HG03342 (cell line): Measurements from ENCODE around the gene OARD1.

ENCODE experiments used
- ATAC-seq: cut with Tn5 transposase; IDR thresholded peaks from one replicate; pipeline ENCODE4 v1.9.1; 2021; ENCODE audit warnings: mild to moderate bottlenecking, moderate library complexity; ENCODE audit not compliant: unreplicated experiment

Gene OARD1

GRCh38 chr6:41075651-41076626 is 3.8 kb upstream of the OARD1 start:
- no peak for ATAC-seq

DNA sequence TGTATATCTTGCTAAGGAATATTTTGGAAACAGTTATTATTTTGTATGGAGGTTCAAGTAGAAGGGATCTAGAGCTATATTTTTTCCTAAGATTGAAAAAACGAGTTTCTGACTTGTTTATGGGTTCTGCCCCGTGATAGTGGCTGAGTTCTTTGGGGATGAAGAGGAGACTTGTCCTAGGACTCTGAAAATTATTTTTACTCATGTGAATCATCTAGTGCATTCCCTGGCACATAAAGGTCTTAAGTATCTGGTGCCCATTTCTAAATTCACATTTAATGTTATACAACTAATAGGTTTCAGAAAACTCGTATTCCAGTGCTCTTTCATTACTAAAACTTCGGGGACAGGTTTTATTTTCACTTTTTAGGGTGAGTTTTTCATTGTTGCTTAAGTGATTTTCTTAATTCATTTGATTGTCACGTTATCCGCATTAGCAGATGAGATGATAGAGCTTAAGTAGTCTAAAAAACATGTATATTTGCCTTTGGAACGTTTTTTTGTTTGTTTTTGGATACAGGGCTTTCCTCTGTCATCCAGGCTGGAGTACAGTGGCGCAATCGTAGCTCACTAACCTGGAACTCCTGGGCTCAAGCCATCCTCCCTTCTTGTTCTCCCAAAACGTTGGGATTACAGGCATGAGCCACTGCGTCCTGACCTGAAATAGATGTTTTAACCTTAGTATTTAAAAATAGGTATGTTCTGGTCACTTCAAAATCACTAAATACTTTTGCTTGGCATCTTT is 2.7 kb upstream of the OARD1 start:
- no peak for ATAC-seq

DNA sequence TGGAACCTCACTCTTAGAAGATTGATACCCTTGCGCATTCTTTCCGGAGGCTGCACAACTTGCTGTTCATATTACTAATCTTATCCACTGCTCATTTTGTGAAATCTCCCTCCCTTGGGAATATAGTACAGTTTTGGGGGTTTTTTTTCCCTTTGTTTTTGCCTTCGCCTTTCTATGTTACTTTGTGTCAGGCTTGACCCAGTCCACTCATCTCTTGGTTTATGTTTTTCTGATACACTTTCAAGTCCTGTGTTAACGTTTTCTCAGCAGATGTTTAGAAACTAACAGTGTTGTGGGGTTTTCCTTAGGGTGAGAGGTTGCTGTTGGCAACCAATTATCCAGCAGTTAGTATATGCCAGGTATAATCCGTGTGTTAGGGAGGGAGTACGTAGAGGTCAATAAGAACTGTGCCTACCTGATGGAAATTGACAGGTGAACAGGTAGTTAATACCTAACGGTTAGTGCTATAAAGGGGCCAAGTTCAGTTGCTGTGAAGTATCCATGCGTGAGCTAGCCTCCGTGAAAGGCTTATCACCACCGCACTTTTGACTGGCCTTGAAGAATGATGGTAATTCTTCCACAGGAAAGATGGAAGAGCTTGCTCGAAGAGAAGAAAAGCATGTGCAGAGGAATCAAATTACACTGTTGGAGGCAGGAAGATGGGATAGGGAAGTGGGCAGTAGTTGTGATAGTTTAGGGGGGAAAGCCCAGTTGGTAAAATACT is 2.0 kb upstream of the OARD1 start:
- ATAC-seq: no peak

- peak; percentile 23 for ATAC-seq
Measured at GRCh38 chr6:41073203-41073967, 1.2 kb upstream of the OARD1 start.

- peak; percentile 64 for ATAC-seq
Measured at GRCh38 chr6:41072836-41073202, 663 bp upstream of the OARD1 start, which contains the start of gene NFYA. TSS of gene NFYA (plus strand) at chr6:41072974. CDS start at chr6:41079090, 6,116 bp downstream.

DNA sequence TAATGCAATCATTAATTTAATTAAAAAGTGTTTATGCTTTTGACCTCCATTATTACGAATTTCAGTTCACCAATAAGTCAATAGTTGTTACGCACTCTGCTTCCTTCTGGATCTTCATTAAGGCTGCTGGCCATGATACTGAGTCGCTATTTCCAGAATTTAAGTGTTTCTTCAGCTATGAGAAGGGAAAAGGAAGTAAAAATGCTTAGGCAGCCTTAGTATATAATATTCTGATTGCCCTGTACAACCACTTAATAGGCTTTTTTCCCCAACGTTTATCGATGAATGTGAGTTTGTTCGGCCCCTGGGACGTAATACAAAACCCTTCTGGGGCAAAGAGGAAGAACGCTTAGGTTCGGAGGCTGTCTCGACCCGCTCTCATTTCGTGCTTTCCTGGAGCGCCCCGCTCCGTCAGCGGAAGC is 644 bp downstream of the OARD1 start:
- no peak for ATAC-seq

GRCh38 chr6:41066867-41067304 is 5.3 kb downstream of the OARD1 start:
- no peak for ATAC-seq

DNA sequence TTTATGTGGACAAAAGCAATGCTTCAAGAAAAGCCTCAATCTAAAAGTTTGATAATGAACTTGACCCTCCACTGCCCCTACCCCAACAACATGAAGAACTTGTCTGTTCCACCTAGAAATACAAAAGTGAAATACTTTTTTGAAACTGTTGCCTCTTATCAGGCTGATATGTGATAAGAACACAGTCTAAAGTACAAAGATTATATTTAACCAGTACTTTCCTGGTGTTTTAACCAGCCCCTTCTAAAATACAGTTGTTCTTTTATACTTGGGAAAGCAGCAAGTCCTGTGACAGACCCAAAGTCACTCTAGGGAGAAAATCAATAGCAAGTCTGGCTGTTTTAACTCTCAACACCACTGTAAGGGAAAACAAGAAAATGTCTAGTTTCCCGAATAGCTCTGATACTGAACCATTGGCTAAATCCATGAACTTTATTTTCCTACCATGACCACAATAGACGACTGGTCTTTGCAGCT is 6.6 kb downstream of the OARD1 start:
- no peak for ATAC-seq

DNA sequence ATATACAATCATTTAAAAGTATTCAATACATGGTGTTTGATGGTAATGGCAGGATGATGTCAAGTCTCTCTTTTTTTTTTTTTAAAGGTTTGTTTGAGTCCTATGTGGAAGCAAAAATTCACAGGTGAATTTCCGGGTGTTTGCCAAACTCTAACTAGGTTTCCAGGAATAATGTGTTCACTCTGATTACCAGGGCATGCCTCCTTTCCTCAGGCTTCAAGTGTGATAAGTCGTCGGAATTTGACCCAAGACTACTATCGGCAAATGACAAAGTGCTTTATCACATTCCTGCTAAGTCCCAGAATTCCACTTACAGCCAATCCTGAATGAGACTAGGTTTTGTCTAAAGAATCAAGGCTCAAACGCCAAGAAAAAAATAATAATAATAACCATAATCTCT is 7.3 kb downstream of the OARD1 start:
- ATAC-seq: no peak

DNA sequence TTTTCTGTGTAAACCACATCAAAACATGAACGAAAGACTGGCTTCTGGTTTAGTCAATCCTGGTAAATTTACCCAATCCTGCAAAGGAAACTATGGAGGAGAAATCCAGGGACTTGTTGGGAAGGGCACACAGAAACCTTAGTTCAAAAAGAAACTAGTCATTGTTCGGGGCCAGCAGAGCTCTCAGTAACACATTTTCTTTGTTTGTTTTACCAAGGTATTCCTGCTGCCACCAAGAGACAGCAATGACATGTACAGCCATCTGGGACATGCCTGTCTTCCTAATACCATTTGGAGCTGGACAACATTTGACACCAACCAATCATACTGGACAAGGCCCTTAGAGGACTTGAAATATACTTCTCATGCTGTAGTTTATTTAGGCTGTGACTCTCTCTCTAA is 8.3 kb downstream of the OARD1 start:
- no peak for ATAC-seq

- ATAC-seq: no peak
Measured at GRCh38 chr6:41062056-41062455, 10.1 kb downstream of the OARD1 start.

DNA sequence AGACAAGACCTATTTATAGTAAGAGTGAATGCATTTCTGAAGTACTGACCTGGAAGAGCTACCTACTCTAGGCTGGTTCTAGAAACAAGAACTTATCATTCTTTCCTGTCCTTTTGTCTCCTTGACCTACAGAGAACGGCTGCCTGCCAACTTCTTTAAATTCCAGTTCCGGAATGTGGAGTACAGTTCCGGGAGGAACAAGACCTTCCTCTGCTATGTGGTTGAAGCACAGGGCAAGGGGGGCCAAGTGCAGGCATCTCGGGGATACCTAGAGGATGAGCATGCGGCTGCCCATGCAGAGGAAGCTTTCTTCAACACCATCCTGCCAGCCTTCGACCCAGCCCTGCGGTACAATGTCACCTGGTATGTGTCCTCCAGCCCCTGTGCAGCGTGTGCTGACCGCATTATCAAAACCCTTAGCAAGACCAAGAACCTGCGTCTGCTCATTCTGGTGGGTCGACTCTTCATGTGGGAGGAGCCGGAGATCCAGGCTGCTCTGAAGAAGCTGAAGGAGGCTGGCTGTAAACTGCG is 10.9 kb downstream of the OARD1 start:
- ATAC-seq: no peak

DNA sequence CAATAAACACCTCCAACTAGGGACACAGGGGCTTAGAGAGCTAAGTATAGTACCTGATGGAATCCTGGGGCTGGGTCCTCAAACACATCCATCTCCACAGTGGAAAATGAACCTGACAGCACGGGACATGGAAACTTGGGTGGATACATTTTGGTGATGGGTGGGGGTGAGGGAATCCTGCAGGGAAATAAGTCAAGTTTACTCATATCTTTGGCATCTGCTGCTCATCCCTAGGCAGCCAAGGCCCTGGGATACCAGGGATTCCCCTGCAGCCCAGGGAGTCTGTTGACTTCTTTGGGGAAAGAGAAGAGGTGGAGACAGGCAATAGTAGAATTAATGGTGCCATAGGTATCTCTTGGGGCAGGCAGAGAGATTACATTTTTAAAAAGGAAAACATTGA is 12.6 kb downstream of the OARD1 start:
- no peak for ATAC-seq

GRCh38 chr6:41058783-41059181 is 13.4 kb downstream of the OARD1 start:
- ATAC-seq: no peak

GRCh38 chr6:41056768-41057490 is 15.2 kb downstream of the OARD1 start:
- ATAC-seq: no peak

DNA sequence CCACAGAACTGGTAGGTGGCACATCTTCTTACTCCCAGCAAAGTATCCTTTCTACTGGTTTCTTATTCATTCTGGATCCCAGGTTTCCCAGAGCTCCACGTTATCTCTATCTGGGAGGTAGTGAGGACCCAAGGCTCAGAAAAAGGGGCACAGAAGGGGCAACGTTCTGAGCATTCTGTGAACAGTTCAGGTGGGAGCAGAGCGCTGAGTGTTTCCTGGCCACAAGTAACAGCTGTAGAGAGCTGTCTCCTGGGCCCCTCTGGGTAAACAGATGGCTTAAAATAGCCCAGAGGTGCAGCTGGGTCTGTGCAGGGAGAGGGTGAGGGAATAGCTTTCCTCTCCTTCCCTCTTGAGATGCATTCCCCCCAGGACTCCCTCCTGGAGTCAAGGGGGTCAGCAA is 17.0 kb downstream of the OARD1 start:
- ATAC-seq: no peak

GRCh38 chr6:41054511-41054910 is 17.6 kb downstream of the OARD1 start:
- no peak for ATAC-seq

- ATAC-seq: no peak
Measured at GRCh38 chr6:41053041-41053440, 19.1 kb downstream of the OARD1 start, which contains the start of gene APOBEC2. TSS of gene APOBEC2 (plus strand) at chr6:41053202. CDS start at chr6:41053348, 146 bp downstream.

GRCh38 chr6:41051873-41052272 is 20.3 kb downstream of the OARD1 start:
- ATAC-seq: no peak
